NB4 (cell line): ENCODE measurements around the gene DNAI1.

Experiments used
- DNase-seq: peaks from one replicate; pipeline ENCODE4 v3.0.0; 2010; ENCODE audit warnings: low read depth
- H3K4me3 ChIP-seq: one replicate; pipeline ENCODE4 v1.5.1; 2011; ENCODE audit warnings: mild to moderate bottlenecking, low read depth, low read length, moderate library complexity
- CTCF ChIP-seq: IDR thresholded peaks from one replicate; pipeline ENCODE4 v1.5.1; 2012; ENCODE audit warnings: low read depth, low read length
- MAX ChIP-seq: IDR thresholded peaks from 2 replicates; pipeline ENCODE4 v1.6.1; 2011; ENCODE audit warnings: low read depth, low read length
- MYC ChIP-seq: IDR thresholded peaks from 2 replicates; pipeline ENCODE4 v1.6.1; 2011; ENCODE audit warnings: low read depth, low read length
- POLR2A ChIP-seq: IDR thresholded peaks from 2 replicates; pipeline ENCODE4 v1.6.1; 2011; ENCODE audit warnings: mild to moderate bottlenecking; ENCODE audit not compliant: insufficient read length; ENCODE audit errors: extremely low read depth

DNAI1 gene

DNA sequence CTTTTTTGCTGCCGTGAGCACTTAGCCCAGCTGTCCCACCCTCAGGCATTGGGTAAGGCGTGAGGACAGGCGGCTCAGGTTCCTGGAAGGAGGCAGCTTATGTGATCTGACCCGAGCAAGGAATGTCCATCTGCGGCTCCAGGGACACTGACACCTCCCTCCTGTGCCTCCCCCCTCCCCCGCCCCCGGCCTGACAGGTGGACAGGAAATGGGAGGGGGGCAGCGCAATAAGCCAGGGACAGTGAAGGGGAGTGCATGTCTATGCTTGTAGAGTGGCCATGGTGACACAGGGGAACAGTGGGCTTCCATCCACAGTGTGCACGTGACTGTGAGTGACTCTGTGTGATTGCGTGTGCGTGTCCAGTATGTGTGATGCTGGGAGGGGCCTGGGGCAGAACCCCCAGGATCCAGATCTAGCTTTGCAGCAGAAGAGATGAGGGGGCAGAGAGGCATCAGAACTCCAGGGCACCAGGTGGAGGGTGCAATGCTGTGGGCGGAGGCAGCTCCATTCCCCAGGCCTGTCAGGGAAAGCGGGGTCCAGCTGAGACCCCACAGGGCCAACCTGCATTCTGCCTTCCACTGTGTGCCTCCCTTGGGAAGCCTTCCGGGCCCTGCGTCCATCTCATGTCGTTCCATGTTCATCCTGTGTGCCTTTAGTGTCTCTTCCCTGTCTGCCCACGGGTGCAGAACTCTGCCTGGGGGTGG lies 100.5 kb downstream of the DNAI1 start:
- TF ChIP-seq MAX, result no peak
- TF ChIP-seq CTCF, result no peak
- no peak for TF ChIP-seq MYC
- TF ChIP-seq POLR2A, result no peak
- no peak for DNase-seq
- H3K4me3 ChIP-seq, result no peak overlapping the region

- no peak overlapping the region for H3K4me3 ChIP-seq
- peak; percentile 54 for TF ChIP-seq MAX
- no peak for TF ChIP-seq POLR2A
- peak; percentile 36 for DNase-seq
Observed at GRCh38 chr9:34559624-34560455, 101.2 kb downstream of the DNAI1 start.

DNA sequence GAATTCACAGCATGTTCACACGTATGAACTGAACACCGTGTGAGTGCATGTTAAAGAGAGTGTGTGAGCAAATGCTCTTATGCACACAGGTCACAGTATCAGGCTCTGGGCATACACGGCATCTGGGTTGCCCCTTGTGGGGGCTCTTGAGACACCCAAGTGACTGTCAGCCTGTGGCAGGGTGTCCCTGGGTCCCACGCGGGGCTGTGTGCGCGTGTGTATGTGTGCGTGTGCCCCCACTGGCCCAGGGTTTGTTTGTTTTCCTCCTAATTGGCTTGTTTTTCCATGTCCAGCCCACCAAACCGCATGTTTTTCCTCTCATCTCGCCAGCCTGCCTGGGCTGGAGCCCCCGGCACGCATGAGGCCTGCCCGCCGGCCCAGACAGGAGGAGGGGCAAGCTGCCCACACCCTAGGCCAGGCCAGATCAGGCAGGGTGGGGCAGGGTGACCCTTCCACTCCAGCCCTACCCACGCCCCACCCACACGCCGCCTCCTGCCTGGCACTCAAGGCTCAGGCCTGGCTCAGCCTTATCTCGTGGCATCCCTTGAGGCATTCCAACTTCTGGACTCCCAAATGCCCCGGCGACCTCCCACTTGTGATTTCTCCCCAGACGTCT lies 102.1 kb downstream of the DNAI1 start:
- no peak for DNase-seq
- H3K4me3 ChIP-seq, result no peak overlapping the region
- TF ChIP-seq POLR2A (no peak), MYC (no peak), CTCF (no peak), MAX (no peak)

DNA sequence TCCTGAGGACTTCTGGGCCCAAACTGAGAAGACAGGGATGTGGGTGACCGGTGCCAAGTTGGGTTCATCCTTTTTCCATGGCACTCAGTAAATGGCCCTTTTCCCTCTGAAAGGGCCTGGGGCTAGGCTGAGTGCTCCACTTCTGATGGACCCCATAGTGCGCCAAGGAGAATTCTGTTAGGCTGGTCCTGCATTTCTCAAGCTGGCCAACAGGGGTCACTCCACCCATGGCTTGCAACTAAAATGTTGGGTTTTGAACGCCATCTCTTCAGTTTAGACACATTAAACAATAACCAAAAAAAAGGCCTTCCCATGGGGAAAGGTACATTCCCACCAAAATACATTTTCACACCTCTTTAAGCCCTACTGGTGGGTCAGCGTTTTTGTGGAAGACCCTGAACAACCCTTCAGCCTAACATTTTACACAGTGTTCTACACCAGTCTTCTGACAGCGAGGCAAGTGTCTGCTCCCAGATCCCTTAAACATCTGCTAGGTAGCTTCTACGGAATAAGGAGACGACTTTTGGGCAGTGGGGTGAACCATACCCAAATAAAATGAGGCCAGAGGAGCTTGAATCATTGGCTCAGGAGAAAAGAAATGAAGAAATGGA lies 103.6 kb downstream of the DNAI1 start:
- DNase-seq, result peak; percentile 62
- TF ChIP-seq MYC, result no peak
- no peak for TF ChIP-seq POLR2A
- peak; percentile 99 for TF ChIP-seq CTCF
- no peak overlapping the region for H3K4me3 ChIP-seq

GRCh38 chr9:34563262-34563661 lies 104.7 kb downstream of the DNAI1 start:
- H3K4me3 ChIP-seq, result no peak overlapping the region
- DNase-seq, result no peak
- TF ChIP-seq CTCF (no peak), MYC (no peak), MAX (no peak), POLR2A (no peak)
